AG04450 (cell line): ENCODE results near the gene AGO3. TPM values are rescaled to one million over a fixed set of nuclear protein-coding genes. Genes with fewer than 3 reads are reported as not detected.

Experiments
- CTCF ChIA-PET: fragments of 300-600, 350-600 bp; formaldehyde crosslinking; extraction: SDS; loops from one replicate; lab custom pipeline; 2022; ENCODE audit warnings: antibody characterized with exemption, inconsistent platforms; lab: Charles Lee
- POLR2A ChIA-PET: fragments of 350-600 bp; formaldehyde crosslinking; extraction: SDS; loops from one replicate; lab custom pipeline; 2021; ENCODE audit warnings: antibody characterized with exemption, inconsistent platforms; lab: Yijun Ruan, JAX
- DNase-seq: peaks from one replicate; pipeline ENCODE4 v3.0.0-alpha.2; 2011; ENCODE audit warnings: low read depth, low spot score
- H3K27ac ChIP-seq: one replicate; pipeline ENCODE4 v1.5.1; 2012; ENCODE audit warnings: low read depth, low read length, control low read depth
- H3K27me3 ChIP-seq: one replicate; pipeline ENCODE4 v1.6.0; 2012; ENCODE audit warnings: low read length; ENCODE audit not compliant: control insufficient read depth, insufficient read depth
- H3K4me3 ChIP-seq: 2 replicates; pipeline ENCODE4 v1.5.1; 2011; ENCODE audit warnings: mild to moderate bottlenecking, low read depth, low read length, control low read depth
- H3K9me3 ChIP-seq: 2 replicates; pipeline ENCODE4 v1.5.1; 2012; ENCODE audit warnings: low read length; ENCODE audit not compliant: control insufficient read depth, insufficient read depth
- polyA plus RNA-seq: library from polyadenylated mRNA; depleted of rRNA; stranded (reverse); fragments of >200 nt; gene quantifications from 2 replicates; pipeline ENCODE4 v1.2.3, GENCODE V29; 2011
- TF ChIP-seq, protein P1 (sequence below): IDR thresholded peaks from 2 replicates; pipeline ENCODE4 v1.5.1; 2011; ENCODE audit warnings: low read depth, low read length, control low read depth, inconsistent platforms

AGO3 gene
- polyA plus RNA-seq, 1 experiment: 22.5 TPM

DNA sequence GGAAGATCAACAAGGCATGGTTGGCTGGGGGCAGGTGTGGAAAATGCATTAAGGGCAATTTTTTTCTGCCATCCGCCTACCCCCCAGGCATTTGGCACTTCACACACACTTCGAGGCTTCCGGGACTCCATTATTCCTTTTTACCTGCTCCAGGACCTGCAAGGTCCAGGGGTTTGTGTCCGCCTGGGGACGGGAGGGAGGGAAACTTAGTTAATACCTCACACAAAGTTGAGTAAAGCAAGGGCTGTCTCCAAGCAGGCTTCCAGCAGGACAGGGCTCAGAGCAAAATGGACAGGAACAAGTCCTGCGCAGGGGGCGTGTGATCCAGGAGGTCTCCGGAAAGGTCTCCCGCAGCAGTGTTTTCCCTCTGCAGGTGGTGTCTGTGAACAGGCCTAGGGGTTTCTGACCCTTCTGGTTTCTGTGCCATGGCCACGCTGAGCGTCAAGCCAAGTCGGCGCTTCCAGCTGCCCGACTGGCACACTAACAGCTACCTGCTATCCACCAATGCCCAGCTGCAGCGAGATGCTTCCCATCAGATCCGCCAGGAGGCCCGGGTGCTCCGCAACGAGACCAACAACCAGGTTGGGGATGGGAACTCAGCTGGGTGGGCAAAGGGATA lies 153.7 kb downstream of the AGO3 start:
- no peak for DNase-seq
- Histone ChIP-seq H3K9me3 (no peaks in the 10 kb centered on the region), H3K27me3 (no peaks in the 10 kb centered on the region), H3K4me3 (peak overlapping the region; percentile 57), H3K27ac (no peak overlapping the region)
- TF ChIP-seq, protein P1, sequence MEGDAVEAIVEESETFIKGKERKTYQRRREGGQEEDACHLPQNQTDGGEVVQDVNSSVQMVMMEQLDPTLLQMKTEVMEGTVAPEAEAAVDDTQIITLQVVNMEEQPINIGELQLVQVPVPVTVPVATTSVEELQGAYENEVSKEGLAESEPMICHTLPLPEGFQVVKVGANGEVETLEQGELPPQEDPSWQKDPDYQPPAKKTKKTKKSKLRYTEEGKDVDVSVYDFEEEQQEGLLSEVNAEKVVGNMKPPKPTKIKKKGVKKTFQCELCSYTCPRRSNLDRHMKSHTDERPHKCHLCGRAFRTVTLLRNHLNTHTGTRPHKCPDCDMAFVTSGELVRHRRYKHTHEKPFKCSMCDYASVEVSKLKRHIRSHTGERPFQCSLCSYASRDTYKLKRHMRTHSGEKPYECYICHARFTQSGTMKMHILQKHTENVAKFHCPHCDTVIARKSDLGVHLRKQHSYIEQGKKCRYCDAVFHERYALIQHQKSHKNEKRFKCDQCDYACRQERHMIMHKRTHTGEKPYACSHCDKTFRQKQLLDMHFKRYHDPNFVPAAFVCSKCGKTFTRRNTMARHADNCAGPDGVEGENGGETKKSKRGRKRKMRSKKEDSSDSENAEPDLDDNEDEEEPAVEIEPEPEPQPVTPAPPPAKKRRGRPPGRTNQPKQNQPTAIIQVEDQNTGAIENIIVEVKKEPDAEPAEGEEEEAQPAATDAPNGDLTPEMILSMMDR: no peak
- ChIA-PET POLR2A (interaction anchor here (0.9 kb wide), 1 partner anchor 139 kb away, joined by 3 read pairs; the partner anchor contains the start of gene THRAP3), CTCF (interaction anchor here (0.8 to 1.6 kb wide), 2 partner anchors 50 to 104 kb away, joined by 3 read pairs; no protein-coding TSS in a partner anchor)

DNA sequence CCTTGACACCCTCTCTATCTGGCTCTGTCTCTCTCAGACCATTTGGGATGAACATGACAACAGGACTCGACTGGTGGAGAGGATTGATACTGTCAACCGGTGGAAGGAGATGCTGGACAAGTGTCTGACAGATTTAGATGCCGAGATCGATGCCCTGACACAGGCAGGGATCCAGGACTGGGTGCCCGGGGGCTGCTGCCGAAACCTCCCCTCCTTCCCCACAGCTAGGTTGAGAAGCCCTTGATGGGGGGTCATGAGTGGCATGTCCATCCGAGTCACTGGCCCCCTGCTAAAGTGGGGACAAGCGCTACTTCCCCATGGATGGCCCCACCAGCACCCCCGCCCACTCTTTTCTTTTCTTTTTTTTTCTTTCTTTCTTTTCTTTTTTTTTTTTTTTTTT lies 154.2 kb downstream of the AGO3 start:
- Histone ChIP-seq H3K9me3 (no peaks in the 10 kb centered on the region), H3K27me3 (no peaks in the 10 kb centered on the region), H3K27ac (no peak overlapping the region), H3K4me3 (no peak overlapping the region)
- TF ChIP-seq, protein P1: no peak
- ChIA-PET POLR2A (no interaction called here), CTCF (interaction anchor here (1.6 kb wide), 1 partner anchor 103 kb away, joined by 3 read pairs; no protein-coding TSS in a partner anchor)
- DNase-seq: no peak

DNA sequence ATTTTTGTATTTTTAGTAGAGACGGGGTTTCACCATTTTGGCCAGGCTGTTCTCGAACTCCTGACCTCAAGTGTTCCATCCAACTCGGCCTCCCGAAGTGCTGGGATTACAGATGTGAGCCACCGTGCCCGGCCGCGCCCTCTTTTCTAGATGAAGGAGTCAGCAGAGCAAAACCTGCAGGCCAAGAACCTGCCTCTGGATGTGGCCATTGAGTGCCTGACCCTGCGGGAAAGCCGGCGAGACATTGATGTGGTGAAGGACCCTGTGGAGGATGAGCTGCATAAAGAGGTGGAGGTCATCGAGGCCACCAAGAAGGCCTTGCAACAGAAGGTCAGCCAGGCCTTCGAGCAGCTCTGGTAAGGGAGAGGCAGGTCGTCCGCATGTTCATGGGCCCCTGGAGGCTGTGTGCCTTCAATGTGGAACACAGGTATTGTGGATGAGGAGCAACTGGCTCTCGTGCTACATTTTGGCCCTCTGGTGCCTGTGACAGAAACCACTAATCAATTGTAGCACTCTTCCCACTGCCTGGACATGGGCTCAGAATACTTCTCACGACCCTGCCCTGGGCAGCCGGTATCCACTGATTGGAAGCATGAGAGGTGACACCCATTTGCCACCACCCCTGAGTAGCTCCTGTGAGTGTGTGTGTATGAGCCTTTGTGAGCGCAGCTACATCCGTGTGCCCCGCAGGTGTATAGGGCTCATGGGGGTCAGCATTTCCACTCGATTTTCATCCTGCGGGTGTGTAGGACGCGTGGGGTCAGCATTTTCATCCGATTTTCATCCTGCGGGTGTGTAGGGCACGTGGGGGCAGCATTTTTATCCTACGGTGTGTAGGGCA lies 155.0 kb downstream of the AGO3 start:
- ChIA-PET POLR2A (no interaction called here), CTCF (interaction anchor here (0.9 to 1.1 kb wide), 2 partner anchors 14 to 20 kb away, joined by 4 read pairs; no protein-coding TSS in a partner anchor)
- TF ChIP-seq, protein P1: no peak
- no peak for DNase-seq
- no peaks in the 10 kb centered on the region for H3K27me3 ChIP-seq
- H3K27ac ChIP-seq: no peak overlapping the region
- H3K4me3 ChIP-seq: no peak overlapping the region
- no peaks in the 10 kb centered on the region for H3K9me3 ChIP-seq

DNA sequence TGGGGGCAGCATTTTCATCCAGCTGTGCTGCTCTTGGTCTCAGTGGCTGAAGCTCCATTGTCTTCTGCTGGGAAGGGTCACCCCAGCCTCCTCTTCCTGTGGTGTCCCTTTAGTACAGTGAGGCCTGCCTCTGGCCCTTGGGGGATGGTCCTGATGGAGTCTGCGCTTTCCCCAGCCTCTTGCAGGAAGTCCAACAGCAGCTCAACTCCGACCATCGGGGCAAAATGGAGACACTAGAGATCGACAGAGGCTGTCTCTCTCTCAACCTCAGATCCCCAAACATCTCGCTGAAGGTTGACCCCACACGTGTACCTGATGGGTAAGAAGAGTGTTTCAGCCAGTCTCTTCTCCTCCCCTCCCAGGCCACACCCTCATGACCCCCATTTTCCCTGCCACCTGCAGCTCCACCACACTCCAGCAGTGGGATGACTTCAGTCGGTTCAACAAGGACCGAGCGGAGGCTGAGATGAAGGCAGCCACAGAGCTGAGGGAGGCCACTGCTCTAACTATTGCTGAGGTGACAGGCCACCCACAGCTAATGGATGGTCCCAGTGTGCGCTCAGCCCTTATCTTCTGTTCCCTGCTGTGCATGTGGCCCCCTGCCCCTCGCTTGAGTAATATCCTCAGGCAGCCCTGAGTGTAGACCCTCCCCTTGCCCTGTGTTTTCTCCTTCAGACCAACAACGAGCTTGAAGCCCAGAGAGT lies 155.8 kb downstream of the AGO3 start:
- ChIA-PET CTCF (interaction anchor here (0.9 to 1.1 kb wide), 2 partner anchors 14 to 19 kb away, joined by 4 read pairs; no protein-coding TSS in a partner anchor), POLR2A (no interaction called here)
- no peak overlapping the region for H3K4me3 ChIP-seq
- no peaks in the 10 kb centered on the region for H3K9me3 ChIP-seq
- TF ChIP-seq, protein P1: no peak
- no peaks in the 10 kb centered on the region for H3K27me3 ChIP-seq
- no peak overlapping the region for H3K27ac ChIP-seq
- no peak for DNase-seq
